ENCODE measurements around the gene RPS2. TPM values are rescaled to one million over a fixed set of nuclear protein-coding genes. Genes with fewer than 3 reads are reported as not detected.
"Not testable (repeated sequence)": the region's sequence is repeated elsewhere in the genome, so short reads cannot be mapped to it uniquely, and the experiment has no call there.

Gene RPS2
- total and polyA plus RNA-seq, 8 donors, result 1,832 to 2,607 (median 2,226) TPM

GRCh38 chr16:1940273-1941161, 24.1 kb downstream of the RPS2 start:
- peak overlapping the region in 1 of 2 donors; percentile 93 for H3K27ac ChIP-seq
- intact Hi-C loops (cut with DNase I), result no loop called here
- no peak for ATAC-seq

GRCh38 chr16:1939833-1940232, 24.8 kb downstream of the RPS2 start:
- H3K9me3 ChIP-seq; intact Hi-C loops (cut with DNase I): not testable (repeated sequence)

More at GRCh38 chr16:1940273-1941161, 24.1 kb downstream of the RPS2 start:
- no peak for TF ChIP-seq CTCF (IDR thresholded peaks at IDR 0.05)
- DNase-seq, result no peak
- peak overlapping the region in 1 of 2 donors; percentile 72 for H3K4me3 ChIP-seq
- H3K27me3 ChIP-seq, result no peaks in the 10 kb centered on the region
- peaks cover 0 to 51% of the 10 kb centered on the region in 2 donors for H3K36me3 ChIP-seq
- no peaks in the 10 kb centered on the region for H3K9me3 ChIP-seq
- H3K4me1 ChIP-seq, result peaks cover 6 to 65% of the 10 kb centered on the region in 2 donors

GRCh38 chr16:1938910-1939309, 25.7 kb downstream of the RPS2 start:
- peak overlapping the region in 1 of 2 donors; percentile 93 for H3K27ac ChIP-seq
- no peak for TF ChIP-seq CTCF (IDR thresholded peaks at IDR 0.05)
- no peaks in the 10 kb centered on the region for H3K27me3 ChIP-seq
- peaks cover 6 to 67% of the 10 kb centered on the region in 2 donors for H3K4me1 ChIP-seq
- ATAC-seq (no peak), DNase-seq (no peak)
- H3K36me3 ChIP-seq, result peaks cover 0 to 51% of the 10 kb centered on the region in 2 donors
- intact Hi-C loops (cut with DNase I), result no loop called here
- H3K4me3 ChIP-seq, result peak overlapping the region in 1 of 2 donors; percentile 8
- no peaks in the 10 kb centered on the region for H3K9me3 ChIP-seq

More at GRCh38 chr16:1939833-1940232, 24.8 kb downstream of the RPS2 start:
- Histone ChIP-seq H3K27ac (peak overlapping the region in 1 of 2 donors; percentile 93), H3K4me3 (peak overlapping the region in 1 of 2 donors; percentile 72), H3K36me3 (peaks cover 0 to 51% of the 10 kb centered on the region in 2 donors), H3K4me1 (peaks cover 6 to 69% of the 10 kb centered on the region in 2 donors)
- H3K27me3 ChIP-seq, ATAC-seq, DNase-seq: not testable (repeated sequence)

GRCh38 chr16:1938316-1938715, 26.3 kb downstream of the RPS2 start:
- H3K27ac ChIP-seq, result peak overlapping the region in 1 of 2 donors; percentile 93

GRCh38 chr16:1936945-1937479, 27.6 kb downstream of the RPS2 start:
- no peaks in the 10 kb centered on the region for H3K9me3 ChIP-seq
- ATAC-seq (no peak), DNase-seq (no peak)
- H3K4me3 ChIP-seq, result no peak overlapping the region
- H3K4me1 ChIP-seq, result peaks cover under 1 to 56% of the 10 kb centered on the region in 2 donors
- peaks cover 0 to 51% of the 10 kb centered on the region in 2 donors for H3K36me3 ChIP-seq
- H3K27me3 ChIP-seq, result peaks cover 0 to 15% of the 10 kb centered on the region in 2 donors
- peak overlapping the region in 1 of 2 donors; percentile 93 for H3K27ac ChIP-seq
- intact Hi-C loops (cut with DNase I), result no loop called here
- TF ChIP-seq CTCF (IDR thresholded peaks at IDR 0.05), result no peak

More at GRCh38 chr16:1938316-1938715, 26.3 kb downstream of the RPS2 start:
- TF ChIP-seq CTCF (IDR thresholded peaks at IDR 0.05), result no peak
- peaks cover 6 to 62% of the 10 kb centered on the region in 2 donors for H3K4me1 ChIP-seq
- DNase-seq (peak in 1 of 4 donors; percentile 68), ATAC-seq (no peak)
- H3K36me3 ChIP-seq, result peaks cover 0 to 51% of the 10 kb centered on the region in 2 donors
- H3K27me3 ChIP-seq, result peaks cover 0 to 4% of the 10 kb centered on the region in 2 donors
- H3K4me3 ChIP-seq, result peak overlapping the region in 1 of 2 donors; percentile 8
- intact Hi-C loops (cut with DNase I), result no loop called here
- H3K9me3 ChIP-seq, result no peaks in the 10 kb centered on the region
